ENCODE data around the gene FOXG1.

The FOXG1 gene

GRCh38 chr14:28777471-28778137 lies 11.0 kb downstream of the FOXG1 start:
- DNase-seq: no peak

- no peak for DNase-seq
Measured at GRCh38 chr14:28778138-28779117, 11.8 kb downstream of the FOXG1 start.

GRCh38 chr14:28779456-28779855 lies 12.9 kb downstream of the FOXG1 start:
- DNase-seq: no peak

DNA sequence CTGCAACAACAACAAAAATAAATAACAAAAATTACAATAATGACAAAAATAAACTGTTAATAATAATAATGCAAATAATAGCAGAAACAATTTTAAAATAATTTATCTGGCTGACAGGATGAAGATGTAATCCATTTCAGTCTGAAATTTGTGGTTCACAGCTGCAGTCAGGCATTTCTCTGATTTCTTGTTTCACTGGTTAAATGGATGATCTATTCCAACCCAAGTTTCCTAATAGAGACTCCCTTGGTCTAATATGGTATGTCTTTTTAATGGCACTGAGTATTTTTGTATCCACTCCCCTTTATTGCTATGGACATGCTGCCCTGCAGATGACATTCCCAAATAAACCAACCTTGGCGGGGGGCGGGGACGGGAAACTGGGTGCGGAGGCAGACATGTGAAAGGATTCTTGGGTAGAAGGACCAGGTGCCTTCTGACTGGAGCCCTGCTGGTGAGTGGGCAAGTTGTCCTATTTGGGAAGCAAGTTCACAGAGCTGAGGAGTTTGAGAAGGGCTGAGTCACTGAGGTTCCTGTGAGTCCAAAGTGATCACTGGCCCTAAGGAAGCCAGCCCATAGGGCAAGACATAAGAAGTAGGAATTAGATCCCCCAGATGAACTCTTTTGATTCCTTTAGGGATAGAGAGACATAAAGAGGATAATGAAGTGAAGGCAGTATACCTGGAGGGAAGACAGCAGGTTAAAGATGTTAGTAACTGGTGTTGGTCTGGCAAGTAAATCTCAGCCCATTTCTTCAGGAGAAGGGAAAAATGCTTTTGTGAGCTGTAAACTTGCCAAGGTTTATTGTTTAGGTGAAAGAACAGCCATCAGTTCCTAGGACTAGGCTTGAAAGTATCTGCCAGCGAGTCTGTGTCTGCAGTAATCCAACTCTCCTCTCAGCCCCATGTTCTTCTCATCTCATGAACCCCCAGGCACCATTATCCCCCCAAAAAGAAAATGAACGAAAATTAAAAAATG lies 14.5 kb downstream of the FOXG1 start:
- DNase-seq: no peak

DNA sequence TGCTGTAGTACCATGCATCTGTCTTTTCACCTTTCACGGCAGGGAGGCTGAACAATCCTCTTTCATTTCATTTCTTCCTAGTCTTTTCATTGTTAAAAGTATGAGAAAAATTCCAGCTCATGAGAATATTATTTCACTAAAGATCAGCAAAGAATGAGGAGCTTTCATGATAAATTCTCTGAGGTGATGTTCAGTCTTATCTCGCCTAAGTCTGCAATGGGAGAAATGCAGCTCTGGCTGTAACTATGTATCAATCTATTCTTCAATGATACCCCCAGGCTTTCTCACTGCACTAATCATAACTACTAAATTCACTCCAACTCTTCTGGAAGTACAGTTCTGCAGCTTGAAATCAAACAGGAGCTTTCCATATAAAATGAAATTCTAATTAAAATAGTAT lies 15.7 kb downstream of the FOXG1 start:
- no peak for DNase-seq

DNA sequence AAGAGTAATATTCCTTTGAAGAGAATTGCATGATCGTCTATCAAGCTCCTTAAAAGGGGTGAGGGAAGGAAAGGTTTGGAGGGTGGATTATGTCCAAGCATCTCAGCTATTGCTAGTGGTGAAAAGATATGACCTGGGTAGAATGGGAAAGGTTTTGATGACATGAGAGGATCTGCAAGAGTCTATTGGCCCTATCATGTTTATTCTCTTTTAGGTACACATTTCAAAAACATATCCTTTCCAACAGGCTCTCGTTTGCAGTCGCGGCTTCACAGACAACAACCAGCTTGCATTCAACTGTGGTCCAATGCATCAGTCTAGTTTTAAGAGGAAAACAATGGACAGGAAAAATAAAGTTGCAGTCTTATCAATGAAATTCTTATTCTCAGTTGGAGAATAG lies 17.1 kb downstream of the FOXG1 start:
- DNase-seq: no peak

DNA sequence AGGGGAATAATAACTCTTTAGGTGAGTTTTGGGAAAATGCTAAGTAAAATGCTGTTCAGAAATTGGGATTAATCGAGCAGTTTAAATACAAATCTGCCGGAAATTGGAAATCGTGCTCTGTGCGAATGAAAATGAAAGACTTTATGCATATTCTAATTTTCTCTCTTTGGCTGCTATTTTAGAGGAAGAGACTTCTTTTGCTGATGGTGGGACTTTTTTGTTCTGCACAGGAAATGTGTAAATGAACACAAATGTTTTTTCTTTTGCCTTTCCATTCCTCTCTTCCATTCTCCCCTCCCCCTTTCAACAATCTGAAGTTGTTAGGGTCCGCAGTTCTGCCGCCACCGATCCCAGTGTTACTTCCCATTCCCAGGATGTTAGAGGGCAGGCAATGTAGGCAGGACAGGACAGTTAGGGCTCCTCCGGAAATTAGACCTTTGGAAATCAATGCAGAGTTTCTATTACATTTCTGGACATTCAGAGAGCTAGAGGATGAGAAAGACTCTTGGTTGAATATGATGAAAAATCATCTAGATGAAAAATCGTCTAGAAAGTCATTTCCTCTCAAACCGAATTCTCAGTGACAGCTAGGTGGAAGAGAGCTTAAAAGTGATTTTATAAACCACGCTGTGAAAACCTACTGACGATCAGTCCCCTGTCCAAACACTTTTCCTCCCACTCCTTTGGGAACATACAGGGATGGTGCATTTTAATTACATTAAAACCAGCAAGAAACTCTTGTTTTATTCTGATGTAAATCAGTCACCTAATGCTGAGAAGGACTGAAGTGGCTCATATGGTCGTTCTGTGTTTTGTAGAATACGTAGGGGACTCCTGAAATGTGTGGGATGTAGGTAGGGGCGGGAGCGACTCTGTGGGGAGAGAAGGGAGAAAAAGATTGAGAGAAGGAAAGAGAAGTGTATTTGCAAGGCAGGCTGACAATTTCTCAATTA lies 17.8 kb downstream of the FOXG1 start:
- no peak for DNase-seq

GRCh38 chr14:28785096-28785952 lies 18.7 kb downstream of the FOXG1 start:
- DNase-seq: no peak

- DNase-seq: no peak
Measured at GRCh38 chr14:28807518-28807917, 40.9 kb downstream of the FOXG1 start.

DNA sequence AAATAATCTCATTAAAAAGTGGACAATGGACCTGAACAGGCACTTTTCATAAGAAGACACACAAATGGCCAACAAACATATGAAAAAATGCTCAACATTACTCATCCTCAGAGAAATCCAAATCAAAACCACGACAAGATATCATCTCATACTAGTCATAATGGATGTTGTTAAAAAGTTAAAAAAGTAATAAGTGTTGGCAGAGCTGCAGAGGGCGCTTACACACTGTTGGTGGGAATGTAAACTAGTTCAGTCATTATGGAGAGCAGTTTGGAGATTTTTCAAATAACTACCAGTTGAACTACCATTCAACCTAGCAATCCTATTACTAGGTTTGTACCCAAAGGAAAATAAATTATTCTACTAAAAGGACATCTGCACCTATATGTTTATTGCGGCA lies 47.2 kb downstream of the FOXG1 start:
- DNase-seq: no peak
